IPS-18c (cell line): ENCODE measurements around the gene WNK4.

Source experiments
- H3K4me3 ChIP-seq: 2 replicates; pipeline ENCODE4 v1.7.0; 2013; ENCODE audit warnings: low read depth, mild to moderate bottlenecking, low read length, moderate library complexity; ENCODE audit not compliant: insufficient read depth
- H3K9me3 ChIP-seq: one replicate; pipeline ENCODE4 v1.6.1; 2013; ENCODE audit warnings: mild to moderate bottlenecking, low read length, moderate library complexity; ENCODE audit not compliant: control insufficient read depth, insufficient read depth

WNK4 gene

GRCh38 chr17:42845918-42846593 is 65.6 kb downstream of the WNK4 start:
- Histone ChIP-seq H3K9me3 (no peaks in the 10 kb centered on the region), H3K4me3 (no peak overlapping the region)
